Loucy (cell line): ENCODE results near the gene FSTL5.

Source experiments
- CTCF ChIP-seq: fragments of 200-600 bp; sonication (generic); conservative IDR thresholded peaks from 2 replicates; pipeline ENCODE4 v1.5.1; 2014; ENCODE audit warnings: mild to moderate bottlenecking, antibody characterized with exemption, low read length
- EZH2phosphoT487 ChIP-seq: fragments of 200-600 bp; IDR thresholded peaks from 2 replicates; pipeline ENCODE4 v1.6.1; 2018; ENCODE audit warnings: antibody characterized with exemption, mild to moderate bottlenecking, moderate library complexity, borderline replicate concordance

GRCh38 chr4:162011089-162011488 lies 152.7 kb downstream of the FSTL5 start:
- TF ChIP-seq EZH2phosphoT487 = no peak
- TF ChIP-seq CTCF = no peak
